Middle frontal gyrus (tissue), 1 donor: ENCODE data around the gene SFRP4.
A peak's percentile ranks its signal among the peaks of the same experiment; 100 is the strongest.
"Not testable (repeated sequence)": the region's sequence is repeated elsewhere in the genome, so short reads cannot be mapped to it uniquely, and the experiment has no call there.

Experiments
- DNase-seq: peaks from one replicate; pipeline ENCODE4 v3.0.0-alpha.2; 2015; ENCODE audit warnings: low spot score; ENCODE audit errors: extremely low spot score

Gene SFRP4

DNA sequence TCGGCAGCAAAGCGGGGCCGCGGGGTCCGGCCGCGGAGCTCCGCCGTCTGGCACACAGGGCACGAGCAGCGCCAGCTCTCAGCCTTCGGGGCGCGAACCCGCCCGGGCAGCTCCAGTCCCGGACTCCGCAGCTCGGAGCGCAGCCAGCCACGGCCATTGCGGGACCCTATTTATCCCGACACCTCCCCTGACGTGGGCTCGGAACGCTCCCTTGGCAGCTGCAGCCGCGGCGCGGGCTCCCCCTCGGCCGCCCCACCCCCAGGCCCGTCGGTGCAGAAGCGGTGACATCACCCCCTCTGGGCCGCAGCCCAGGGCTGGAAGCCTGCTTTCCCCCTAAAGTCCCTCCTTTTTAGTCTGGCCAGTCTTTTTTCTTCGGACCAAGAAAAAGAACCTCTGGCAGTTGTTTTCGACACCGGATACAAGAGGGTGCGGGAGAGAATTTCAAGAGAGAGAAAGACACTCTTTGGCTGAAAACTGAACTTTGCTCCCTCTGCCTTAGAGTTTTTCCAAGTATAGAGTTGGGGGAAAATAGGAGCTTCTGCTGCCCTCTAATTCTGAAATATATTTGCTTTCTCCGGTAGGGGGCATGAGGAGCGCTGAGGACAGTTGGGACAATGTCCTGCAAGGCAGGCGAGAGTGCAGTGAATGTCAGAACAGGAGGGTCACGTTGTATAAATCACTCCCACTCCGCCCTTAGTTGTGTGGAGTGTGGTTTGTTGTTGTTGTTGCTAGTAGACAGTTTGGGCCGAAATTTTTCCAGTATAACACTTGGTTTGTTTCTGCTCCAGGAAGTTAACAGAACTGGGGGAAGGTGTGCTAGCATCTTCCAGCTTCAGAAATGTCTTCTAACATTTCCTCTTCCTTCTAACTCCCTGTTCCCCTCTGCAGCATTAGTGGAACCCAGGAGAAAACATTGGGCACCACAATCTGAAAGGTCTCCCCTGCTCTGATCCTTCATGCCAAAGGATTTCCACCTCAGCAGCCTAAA is at the start of gene SFRP4:
TSS of gene SFRP4 (minus strand) at position 145 of the 988 bp plus-strand sequence. CDS start 280 bp downstream, outside the sequence.
- peak; percentile 17 for DNase-seq

DNA sequence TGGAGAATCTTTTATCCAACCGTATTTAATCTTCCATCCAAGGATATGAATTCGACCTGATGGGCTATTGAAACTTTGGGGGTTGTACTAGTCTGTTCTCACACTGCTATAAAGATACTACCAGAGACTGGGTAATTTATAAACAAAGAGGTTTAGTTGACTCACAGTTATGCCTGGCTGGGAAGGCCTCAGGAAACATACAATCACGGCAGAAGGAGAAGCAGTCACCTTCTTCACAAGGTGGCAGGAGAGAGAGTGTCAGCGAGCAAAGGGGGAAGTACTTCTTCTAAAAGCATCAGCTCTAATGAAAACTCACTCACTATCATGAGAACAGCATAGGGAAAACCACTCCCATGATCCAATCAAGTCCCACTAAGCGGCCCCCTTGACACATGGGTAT is 47.6 kb upstream of the SFRP4 start:
- no peak for DNase-seq

DNA sequence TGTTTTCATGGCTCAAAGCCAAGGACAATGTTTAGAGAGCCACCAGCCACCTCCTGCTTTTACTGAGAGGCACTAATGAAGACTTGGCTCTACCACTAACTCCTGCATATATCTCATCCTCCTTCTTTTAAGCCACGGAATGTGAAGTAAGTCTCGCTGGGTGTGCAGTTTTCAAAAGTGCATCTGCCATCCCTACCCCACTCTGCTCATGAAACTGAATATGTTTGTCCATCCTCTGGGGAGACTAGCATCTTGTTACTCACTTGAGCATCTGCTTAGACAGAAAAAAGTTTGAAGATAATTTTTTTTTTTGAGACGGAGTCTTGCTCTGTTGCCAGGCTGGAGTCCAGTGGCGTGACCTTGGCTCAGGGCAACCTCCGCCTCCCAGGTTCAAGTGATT is 44.6 kb upstream of the SFRP4 start:
- no peak for DNase-seq

DNA sequence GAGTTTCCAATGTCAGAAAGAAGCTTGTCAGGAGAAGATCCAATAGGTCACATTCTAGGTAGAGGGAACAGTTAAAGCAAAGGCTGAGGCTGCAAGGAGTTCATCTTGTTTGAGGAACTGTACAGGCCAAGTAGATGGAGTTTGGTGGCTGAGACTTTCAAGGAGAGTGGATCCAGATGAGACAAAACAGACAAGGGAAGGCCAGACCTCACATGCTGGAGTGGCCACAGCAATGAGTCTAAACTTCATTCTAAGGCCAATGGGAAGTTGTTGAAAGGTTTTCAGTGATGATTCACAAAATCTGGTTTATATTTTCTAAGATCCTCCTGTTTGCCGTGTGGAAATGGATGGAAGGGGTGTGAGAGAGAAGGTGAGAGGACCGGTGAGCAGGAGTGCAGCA is 43.9 kb upstream of the SFRP4 start:
- DNase-seq: no peak

DNA sequence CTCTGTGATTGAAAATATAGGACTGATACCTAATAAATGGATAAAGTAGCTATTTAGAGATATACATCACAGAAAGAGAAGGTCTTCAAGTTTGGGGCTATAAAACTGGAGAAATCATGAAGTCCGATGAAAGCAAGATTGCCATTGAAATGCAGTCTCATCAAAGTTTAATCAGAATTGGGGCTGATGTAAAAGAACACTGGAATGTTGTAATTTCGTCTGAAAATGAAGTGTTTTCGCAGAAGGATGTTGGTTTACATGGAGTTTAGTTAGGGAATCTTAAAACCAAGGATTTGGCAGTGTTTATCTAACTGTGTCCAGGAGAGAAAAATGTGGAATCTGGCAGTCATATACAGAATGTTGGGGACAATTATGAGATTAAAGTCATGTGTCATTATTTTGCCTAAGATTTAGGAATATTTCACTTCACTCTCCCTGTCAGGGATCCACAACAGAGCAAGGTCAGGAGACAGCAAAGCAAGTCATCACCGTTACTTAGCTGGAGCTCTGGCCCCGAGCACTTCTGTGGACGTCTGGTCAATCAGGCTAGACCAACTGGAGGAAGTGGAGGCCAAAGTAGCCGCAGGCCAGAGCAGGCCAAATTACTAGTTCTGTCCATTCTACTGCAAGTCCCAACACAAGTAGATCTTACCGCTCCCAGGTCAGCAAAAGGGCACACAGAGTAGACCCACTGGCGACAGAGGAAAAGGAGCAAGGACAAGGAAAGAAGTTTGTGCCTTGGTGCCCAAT is 40.8 kb upstream of the SFRP4 start:
- DNase-seq: no peak

DNA sequence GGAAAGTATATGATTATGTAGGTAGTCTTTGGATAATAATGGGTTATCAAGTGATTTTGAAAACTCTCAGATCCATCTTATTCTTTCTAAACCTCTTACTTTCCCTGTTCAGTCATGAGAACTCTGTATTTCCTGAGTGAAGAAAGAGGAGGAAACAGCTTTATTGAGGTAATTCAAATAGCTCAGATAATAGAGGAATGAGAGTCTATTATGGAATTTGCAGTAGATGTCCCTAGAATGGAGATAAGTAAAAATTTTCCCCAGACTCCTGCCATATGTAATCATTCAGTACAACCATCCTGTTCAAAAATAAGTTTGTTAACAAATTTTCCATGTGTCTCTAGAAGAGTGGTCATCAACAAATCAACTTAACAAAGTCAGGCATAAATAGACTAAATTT is 40.2 kb upstream of the SFRP4 start:
- DNase-seq: no peak

DNA sequence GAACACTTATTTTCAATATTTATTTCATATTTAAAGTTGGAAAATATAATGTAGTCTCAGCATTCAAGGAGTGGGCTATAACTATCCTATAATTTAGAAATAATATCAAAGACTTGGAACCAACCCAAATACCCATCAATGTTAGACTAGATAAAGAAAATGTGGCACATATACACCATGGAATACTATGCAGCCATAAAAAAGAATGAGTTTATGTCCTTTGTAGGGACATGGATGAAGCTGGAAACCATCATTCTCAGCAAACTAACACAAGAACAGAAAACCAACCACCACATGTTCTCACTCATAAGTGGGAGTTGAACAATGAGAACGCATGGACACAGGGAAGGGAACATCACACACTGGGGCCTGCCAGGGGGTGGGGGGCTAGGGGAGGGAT is 37.6 kb upstream of the SFRP4 start:
- DNase-seq: not testable (repeated sequence)

DNA sequence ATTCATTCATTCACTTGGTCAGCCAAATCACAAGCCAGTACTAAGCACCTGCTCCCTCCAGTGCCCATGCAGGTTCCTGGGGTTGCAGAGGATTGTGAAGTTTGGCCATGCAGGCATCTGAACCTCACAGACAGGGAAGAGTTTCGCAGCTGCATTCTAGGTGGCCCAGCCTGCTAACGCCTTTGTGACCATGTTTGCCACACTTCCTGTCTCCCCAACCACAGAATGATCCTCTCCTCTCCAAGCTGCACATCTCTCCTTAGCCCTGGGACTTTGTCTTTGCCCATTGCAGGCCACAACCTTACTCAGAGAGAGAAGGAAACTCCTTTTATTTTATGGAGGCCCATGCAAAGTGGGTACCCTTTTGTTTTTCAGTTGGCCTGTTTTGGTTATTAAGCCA is 35.6 kb upstream of the SFRP4 start:
- DNase-seq: no peak

DNA sequence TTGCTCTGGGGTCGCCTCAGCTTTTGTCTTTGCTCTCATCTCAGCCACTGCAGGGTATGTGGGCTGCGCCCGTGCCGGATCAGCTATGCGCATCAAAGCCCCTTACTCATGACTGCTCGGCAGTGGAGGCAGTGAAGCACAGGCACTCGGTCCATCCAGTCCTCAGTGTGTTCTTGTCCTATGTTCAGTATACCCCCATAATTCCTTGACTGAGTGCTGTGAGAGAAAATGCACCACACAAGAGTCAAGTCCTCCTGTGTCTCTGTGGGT is 31.3 kb upstream of the SFRP4 start:
- no peak for DNase-seq

DNA sequence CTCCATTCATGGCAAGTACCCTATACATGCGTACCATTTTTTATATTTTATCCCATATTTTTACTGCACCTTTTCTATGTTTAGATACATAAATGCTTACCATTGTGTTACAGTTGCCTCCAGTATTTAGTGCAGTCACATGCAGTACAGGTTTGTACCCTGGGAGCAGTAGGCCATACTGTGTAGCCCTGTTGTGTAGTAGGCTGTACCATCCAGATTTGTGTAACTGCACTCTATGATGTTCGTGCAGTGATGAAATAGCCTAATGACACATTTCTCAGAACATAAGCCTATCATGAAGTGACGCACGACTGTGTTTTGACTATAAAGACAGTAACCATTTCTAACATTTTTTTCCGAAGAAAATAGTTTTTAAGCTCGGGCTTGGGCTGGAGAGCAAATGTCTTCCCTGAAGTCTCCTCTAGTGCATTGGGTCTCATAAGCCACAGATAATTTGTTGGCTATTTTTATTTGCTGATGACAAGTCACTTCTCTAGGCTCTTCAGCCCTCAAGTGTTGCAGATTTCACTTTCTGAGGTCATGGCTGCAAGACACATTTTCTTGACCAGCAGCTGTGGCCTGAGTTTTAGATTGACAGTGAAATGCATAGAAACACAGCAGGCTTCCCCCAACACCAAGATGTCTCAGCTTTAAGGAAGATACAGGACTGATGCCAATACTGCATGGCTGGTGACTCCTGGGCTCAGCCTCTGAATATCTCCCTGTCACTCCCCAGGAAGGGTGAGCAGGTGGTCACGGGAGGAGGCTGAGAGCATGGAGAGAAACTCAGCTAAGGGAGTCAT is 30.7 kb upstream of the SFRP4 start:
- no peak for DNase-seq

DNA sequence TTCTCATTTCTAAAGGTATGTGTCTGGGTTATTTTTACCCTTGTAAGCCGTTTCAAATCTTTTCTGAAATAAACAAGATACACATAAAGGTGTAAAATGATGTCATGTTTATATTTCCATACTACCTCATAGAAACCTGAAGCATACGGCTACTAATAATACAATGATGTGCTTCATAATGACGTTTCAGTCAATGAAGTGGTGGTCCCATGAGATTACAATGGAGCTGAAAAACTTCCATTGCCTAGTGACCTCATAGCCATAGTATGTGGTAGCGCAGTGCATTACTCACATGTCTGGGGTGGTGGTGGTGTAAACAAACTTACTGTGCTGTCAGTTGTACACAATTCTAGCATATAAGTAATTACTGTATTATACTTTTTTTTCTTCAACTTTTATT is 28.7 kb upstream of the SFRP4 start:
- DNase-seq: no peak

DNA sequence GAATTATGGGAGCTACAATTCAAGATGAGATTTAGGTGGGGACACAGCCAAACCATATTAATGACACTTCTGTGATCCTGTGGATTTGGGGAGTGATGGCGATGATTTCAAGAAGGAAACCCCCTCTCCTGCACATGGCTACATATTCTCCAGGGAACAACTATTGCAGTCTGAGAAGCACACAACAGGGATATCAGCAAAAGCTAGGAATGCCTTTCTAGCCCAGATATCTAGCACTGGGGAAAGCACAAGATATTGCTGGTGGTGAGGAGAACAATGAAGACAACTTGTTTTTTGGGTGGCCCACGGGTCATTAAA is 28.1 kb upstream of the SFRP4 start:
- no peak for DNase-seq

DNA sequence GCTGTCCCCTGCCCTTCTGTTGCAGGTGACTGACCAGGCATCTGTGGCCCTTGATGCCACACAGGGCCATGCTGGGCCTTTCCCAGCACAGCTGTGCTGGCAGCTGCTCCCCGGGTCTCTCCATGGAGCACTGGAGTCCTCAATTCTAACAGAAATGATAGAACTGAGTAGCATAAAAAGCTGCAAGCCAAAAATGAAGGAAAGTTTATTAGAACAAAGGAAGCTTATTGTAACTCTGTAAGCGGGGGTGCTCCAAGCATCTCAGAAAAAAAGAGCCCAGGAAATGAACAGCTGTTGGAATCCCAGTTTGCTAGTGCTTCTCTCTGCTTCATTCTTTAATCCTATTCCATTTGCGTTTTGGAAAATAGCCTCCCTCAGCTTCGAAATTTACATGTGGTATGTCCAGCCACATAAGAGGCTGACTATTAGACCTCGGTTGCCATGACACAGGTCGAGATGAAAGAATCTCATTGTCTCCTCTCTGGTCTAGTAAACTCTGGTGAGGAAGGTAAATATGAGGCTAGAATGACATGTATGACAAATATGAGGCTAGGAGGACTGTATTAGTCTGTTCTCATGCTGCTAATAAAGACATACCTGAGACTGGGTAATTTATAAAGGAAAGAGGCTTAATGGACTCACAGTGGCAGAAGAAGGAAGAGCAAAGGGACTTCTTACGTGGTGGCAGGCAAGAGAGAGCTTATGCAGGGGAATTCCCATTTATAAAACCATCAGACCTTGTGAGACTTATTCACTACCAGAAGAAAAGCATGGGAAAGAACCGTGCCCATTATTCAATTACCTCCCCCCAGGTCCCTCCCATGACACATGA is 27.5 kb upstream of the SFRP4 start:
- DNase-seq: no peak

DNA sequence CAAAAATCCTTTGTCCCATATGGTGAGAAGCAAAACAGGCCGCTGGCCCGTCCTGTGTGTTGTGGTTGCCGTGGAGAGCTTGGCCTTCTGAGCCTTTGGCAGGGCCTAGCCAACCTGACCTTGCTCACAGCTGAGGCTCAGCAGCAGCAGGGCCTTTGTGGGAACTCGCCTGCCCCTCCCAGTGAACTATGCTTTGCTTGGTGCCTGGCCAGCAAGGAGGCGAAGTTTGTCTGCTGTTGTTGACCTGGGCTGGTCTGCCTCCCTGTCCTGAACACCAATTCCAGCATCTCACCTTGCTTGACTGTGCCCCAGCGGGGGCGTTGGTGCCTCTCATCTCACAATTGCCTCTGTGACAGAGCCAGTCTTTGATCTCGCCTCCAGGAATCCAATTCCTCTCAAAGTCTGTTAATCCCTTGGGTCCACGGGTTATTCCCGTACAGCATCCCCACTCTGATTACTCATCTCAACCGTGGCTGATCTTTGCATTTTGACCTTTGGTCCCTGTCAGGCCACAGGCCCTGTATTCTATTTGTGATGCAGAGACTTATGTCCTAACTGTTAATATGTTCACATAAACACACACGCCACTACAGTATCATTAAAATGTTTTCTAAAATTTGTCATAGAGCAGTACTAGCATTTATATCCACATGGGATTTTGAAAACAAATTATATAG is 26.5 kb upstream of the SFRP4 start:
- DNase-seq: no peak

DNA sequence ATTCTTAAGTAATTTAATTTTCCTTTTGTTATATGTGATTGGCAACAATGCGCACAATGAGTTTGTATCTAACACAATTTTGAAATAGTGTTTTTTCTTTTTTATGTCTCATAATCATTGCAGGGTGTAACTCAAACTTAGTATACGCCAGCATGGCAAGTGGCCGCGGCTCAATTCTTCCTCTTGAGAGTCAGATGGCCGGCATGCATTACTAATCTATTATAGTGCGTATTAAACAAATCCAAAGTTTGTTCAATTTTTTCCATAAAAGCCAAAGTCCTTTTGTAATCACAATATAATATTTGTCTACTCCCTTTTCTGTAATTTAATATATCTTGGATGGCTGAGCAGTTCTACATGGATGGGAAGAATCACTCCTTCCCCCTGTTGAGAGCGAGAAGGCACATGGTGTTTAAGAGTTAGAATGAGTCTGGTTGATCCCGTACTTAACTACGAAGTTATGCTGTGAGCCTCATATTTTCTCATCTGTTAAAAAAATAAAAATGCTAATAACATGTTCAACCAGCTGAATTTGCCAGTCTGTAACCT is 16.5 kb upstream of the SFRP4 start:
- DNase-seq: no peak

DNA sequence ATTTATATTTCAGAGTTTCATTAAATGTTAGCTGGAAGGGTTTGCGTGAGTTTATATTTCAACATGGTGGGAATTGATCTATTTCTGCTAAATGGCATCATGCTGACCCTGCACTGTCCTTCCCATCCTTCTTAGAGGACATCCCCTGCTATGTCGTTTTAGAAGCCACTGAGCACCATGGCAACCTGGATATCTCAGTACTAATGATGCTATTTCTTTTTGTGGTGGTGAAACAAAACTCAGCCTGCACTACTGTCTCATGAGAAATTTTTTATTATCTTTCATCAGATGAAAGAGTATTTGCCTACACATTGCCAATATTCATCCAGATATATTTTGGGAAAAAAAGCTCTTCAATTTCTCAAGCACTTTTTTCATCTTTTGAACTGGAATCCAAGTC is 15.9 kb upstream of the SFRP4 start:
- no peak for DNase-seq

DNA sequence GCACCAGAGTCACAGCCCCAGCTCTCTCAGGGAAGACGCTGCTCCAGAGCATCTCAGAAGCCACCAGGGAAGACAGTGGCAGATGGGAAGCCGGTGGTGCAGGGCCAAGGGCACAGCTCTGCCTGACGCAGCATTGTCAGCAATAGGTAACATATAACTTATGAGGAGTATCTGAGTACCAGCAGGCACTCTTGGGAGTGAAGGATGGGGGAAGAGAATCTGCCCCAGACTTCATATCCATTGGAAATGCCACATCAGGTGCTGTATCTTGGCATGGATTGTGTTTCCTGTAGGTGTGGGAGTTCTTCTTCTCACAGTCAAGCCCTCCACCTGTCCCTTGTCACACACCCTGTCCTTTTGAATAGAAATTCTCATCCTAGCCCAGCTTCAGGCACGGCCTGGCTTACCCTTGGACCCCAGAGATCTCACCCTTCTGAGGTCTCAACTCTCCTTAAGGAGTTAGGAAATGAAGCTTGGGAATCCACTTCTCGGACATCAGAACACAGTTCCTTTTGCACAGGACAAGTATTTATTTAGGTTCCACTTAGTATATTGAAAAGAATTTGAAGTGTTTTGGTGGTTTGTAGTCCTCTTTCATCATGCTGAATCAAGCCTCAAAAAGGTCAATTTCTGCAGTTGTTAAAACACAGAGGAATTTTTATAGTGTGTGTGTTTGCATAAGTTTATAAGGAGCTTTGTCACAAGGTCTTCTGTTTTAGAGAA is 13.8 kb upstream of the SFRP4 start:
- no peak for DNase-seq

DNA sequence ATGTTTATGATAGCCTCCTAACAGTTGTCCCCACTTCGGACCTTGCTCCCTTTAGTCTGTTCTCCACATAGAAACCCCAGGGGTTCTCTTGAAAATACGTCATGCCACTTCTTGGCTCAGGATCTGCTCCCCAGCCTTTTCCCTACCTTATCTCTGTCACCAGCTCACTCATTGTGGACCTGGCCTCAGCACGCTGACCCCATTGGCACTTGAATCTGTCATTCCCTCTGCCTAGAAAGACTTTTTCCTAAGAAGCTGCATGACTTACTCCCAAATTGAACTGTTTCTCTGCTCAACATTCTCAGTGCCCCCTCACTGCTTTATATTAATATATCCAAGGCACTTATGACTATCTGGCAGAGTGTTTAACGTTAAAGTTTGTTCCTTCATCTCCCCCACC is 12.3 kb upstream of the SFRP4 start:
- DNase-seq: no peak

DNA sequence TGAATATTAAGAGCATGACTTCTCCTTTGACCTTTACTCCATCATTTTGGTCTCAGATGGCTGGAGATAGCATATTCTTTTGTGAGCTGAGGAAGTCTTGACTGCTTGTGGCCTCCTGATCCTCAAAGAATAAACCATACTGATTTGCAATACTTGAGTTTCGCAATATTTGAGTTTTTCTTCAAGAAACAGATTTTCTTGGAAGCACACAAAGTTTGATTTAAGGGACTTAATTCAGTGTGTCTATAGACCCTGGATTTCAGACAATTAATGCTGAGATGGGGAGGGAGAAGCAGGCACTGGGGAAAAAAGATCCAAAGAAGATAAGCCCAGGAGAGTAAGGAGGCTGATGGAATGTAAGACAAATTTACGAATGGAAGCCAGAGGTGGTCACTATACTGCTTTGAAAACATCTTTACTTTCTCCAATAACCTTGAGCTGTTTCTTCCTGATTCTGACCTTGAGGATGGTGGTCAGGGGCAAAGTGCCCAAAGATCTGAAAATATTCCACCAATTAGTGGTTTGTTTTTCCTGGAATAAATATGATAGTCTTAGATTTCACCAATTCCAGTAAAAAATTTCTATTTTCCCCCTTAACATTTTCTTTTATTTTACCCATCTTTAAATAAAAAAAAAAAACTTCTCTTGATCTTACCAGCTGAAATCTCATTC is 11.3 kb upstream of the SFRP4 start:
- no peak for DNase-seq
